PC-9 (cell line): ENCODE measurements around the gene DOCK1.

Experiments used
- CTCF ChIP-seq: fragments of 200-600 bp; sonication (generic); conservative IDR thresholded peaks from 2 replicates; pipeline ENCODE4 v1.6.1; 2017; ENCODE audit warnings: mixed run types, antibody characterized with exemption, mild to moderate bottlenecking, moderate library complexity
- EZH2 ChIP-seq: fragments of 200-600 bp; sonication (generic); IDR thresholded peaks from 2 replicates; pipeline ENCODE4 v1.8.0; 2017; ENCODE audit warnings: antibody characterized with exemption, low read depth

- TF ChIP-seq CTCF (no peak), EZH2 (no peak)
These were observed 536.9 kb downstream of the DOCK1 start for GRCh38 chr10:127442220-127442525.
